SK-N-SH (cell line): ENCODE measurements around the gene SHISA4. TPM values are rescaled to one million over a fixed set of nuclear protein-coding genes. Genes with fewer than 3 reads are reported as not detected.

Experiments
- CTCF ChIA-PET: fragments of 300-600, 350-600 bp; formaldehyde crosslinking; extraction: SDS; loops from one replicate; lab custom pipeline; 2021; lab: Yijun Ruan, JAX
- POLR2A ChIA-PET: fragments of 350-600 bp; sonication (Branson Sonifier 250); formaldehyde crosslinking; extraction: SDS; loops from one replicate; lab custom pipeline; 2020; ENCODE audit warnings: antibody characterized with exemption, inconsistent platforms; lab: Yijun Ruan, JAX
- DNase-seq: peaks from one replicate; pipeline ENCODE4 v3.0.0; 2012
- H2AFZ ChIP-seq: fragments of 200-600 bp; sonication (generic); 2 replicates; pipeline ENCODE4 v1.8.1; 2016; ENCODE audit warnings: antibody characterized with exemption, mild to moderate bottlenecking, low read depth
- H3F3A ChIP-seq: fragments of 200-600 bp; sonication (generic); replicated peaks from 2 replicates; pipeline ENCODE3; 2016; ENCODE audit warnings: antibody characterized with exemption, mild to moderate bottlenecking; ENCODE audit not compliant: insufficient read depth
- H3K27ac ChIP-seq, 2 experiments: fragments of 200-500 bp in 1 of 2; fragments of 200-600 bp in 1 of 2; sonication (Bioruptor generic) in 1 of 2; sonication (generic), shearing (Covaris generic) in 1 of 2; 2 replicates each; pipeline versions ENCODE4 v1.5.1 to v1.6.1; 2014 to 2016; ENCODE audit warnings: low read depth in 2 of 2, inconsistent platforms in 1 of 2, low read length in 1 of 2, mild to moderate bottlenecking in 1 of 2, mixed read lengths in 1 of 2
- H3K27me3 ChIP-seq: fragments of 200-600 bp; sonication (generic), shearing (Covaris generic); 2 replicates; pipeline ENCODE4 v1.6.1; 2016; ENCODE audit warnings: mixed run types; ENCODE audit not compliant: insufficient read depth
- H3K36me3 ChIP-seq, 2 experiments: fragments of 200-500 bp in 1 of 2; fragments of 200-600 bp in 1 of 2; sonication (Bioruptor generic) in 1 of 2; sonication (generic) in 1 of 2; replicated peaks in 1 of 2; 2 replicates each; pipeline versions ENCODE3 to v1.5.1; 2014 to 2016; ENCODE audit warnings: low read length in 1 of 2, mild to moderate bottlenecking in 1 of 2; ENCODE audit not compliant: insufficient read depth in 2 of 2, control insufficient read depth in 1 of 2
- H3K4me1 ChIP-seq, 2 experiments: fragments of 200-500 bp in 1 of 2; fragments of 200-600 bp in 1 of 2; sonication (Bioruptor generic) in 1 of 2; sonication (generic), shearing (Covaris generic) in 1 of 2; 2 replicates each; pipeline versions ENCODE4 v1.5.1 to v1.6.1; 2014 to 2016; ENCODE audit warnings: low read depth in 1 of 2, low read length in 1 of 2, mixed run types in 1 of 2; ENCODE audit not compliant: insufficient read depth in 2 of 2, control insufficient read depth in 1 of 2
- H3K4me2 ChIP-seq: fragments of 200-600 bp; sonication (generic), shearing (Covaris generic); 2 replicates; pipeline ENCODE4 v1.6.1; 2017; ENCODE audit warnings: mixed run types
- H3K4me3 ChIP-seq, 2 experiments: fragments of 200-500 bp in 1 of 2; fragments of 200-600 bp in 1 of 2; sonication (Bioruptor generic) in 1 of 2; sonication (generic), shearing (Covaris generic) in 1 of 2; 2 replicates each; pipeline versions ENCODE4 v1.5.1 to v1.8.1; 2014 to 2016; ENCODE audit warnings: low read depth in 2 of 2, inconsistent platforms in 1 of 2, low read length in 1 of 2, mild to moderate bottlenecking in 1 of 2, mixed read lengths in 1 of 2, moderate library complexity in 1 of 2
- H3K79me2 ChIP-seq: fragments of 200-600 bp; sonication (generic); 2 replicates; pipeline ENCODE4 v1.8.1; 2017; ENCODE audit warnings: mild to moderate bottlenecking; ENCODE audit not compliant: insufficient read depth
- H3K9ac ChIP-seq: fragments of 200-600 bp; sonication (generic); 2 replicates; pipeline ENCODE4 v1.6.1; 2017; ENCODE audit warnings: mixed run types
- H3K9me2 ChIP-seq: fragments of 200-600 bp; sonication (generic); 2 replicates; pipeline ENCODE4 v1.6.1; 2017; ENCODE audit warnings: mixed run types
- H3K9me3 ChIP-seq: fragments of 200-600 bp; sonication (generic); 2 replicates; pipeline ENCODE4 v1.6.1; 2017; ENCODE audit warnings: mixed run types, mild to moderate bottlenecking, moderate library complexity
- H4K20me1 ChIP-seq: fragments of 200-600 bp; sonication (generic); 2 replicates; pipeline ENCODE4 v1.6.1; 2017; ENCODE audit warnings: mild to moderate bottlenecking, mixed run types; ENCODE audit not compliant: insufficient read depth
- CHD2 ChIP-seq: fragments of 150-350 bp; IDR thresholded peaks from 2 replicates; pipeline ENCODE4 v1.6.1; 2018; ENCODE audit warnings: low read length; ENCODE audit not compliant: partially characterized antibody
- ELF1 ChIP-seq: IDR thresholded peaks from 2 replicates; pipeline ENCODE4 v1.4.0; 2012
- EP300 ChIP-seq, 2 experiments: IDR thresholded peaks; 2 replicates each; pipeline versions ENCODE4 v1.4.0 to v1.6.1; 2012; ENCODE audit warnings: borderline replicate concordance in 1 of 2, low read depth in 1 of 2, low read length in 1 of 2
- EZH2phosphoT487 ChIP-seq: fragments of 200-600 bp; sonication (generic); IDR thresholded peaks from 2 replicates; pipeline ENCODE4 v1.6.1; 2017; ENCODE audit warnings: low read depth, mixed run types, mild to moderate bottlenecking, antibody characterized with exemption, moderate library complexity, borderline replicate concordance
- FOSL2 ChIP-seq: IDR thresholded peaks from 2 replicates; pipeline ENCODE4 v1.4.0; 2012; ENCODE audit warnings: low read depth, mild to moderate bottlenecking, moderate library complexity, borderline replicate concordance
- GABPA ChIP-seq: IDR thresholded peaks from 2 replicates; pipeline ENCODE4 v1.4.0; 2012; ENCODE audit warnings: low read depth, mild to moderate bottlenecking
- IRF3 ChIP-seq: fragments of 150-350 bp; IDR thresholded peaks from 2 replicates; pipeline ENCODE4 v1.6.1; 2016; ENCODE audit warnings: mild to moderate bottlenecking, low read depth, low read length
- MAX ChIP-seq: IDR thresholded peaks from 2 replicates; pipeline ENCODE4 v1.4.0; 2012; ENCODE audit warnings: low read depth
- MEF2A ChIP-seq: IDR thresholded peaks from 2 replicates; pipeline ENCODE4 v1.4.0; 2012; ENCODE audit warnings: low read depth, borderline replicate concordance
- MXI1 ChIP-seq: IDR thresholded peaks from 2 replicates; pipeline ENCODE4 v1.6.1; 2012; ENCODE audit warnings: mild to moderate bottlenecking, low read depth, low read length, improper control_type of control experiment
- RAD21 ChIP-seq: IDR thresholded peaks from 2 replicates; pipeline ENCODE4 v1.6.1; 2012; ENCODE audit warnings: mild to moderate bottlenecking, low read length
- RCOR1 ChIP-seq: fragments of 150-350 bp; IDR thresholded peaks from 2 replicates; pipeline ENCODE4 v1.6.1; 2017; ENCODE audit warnings: antibody characterized with exemption, low read length
- REST ChIP-seq: IDR thresholded peaks from 2 replicates; pipeline ENCODE4 v1.6.1; 2012; ENCODE audit warnings: mild to moderate bottlenecking, low read depth, low read length, moderate library complexity
- SMC3 ChIP-seq: IDR thresholded peaks from 2 replicates; pipeline ENCODE4 v1.6.1; 2012; ENCODE audit warnings: low read depth, low read length, improper control_type of control experiment
- TAF1 ChIP-seq: IDR thresholded peaks from 2 replicates; pipeline ENCODE4 v1.6.1; 2012; ENCODE audit warnings: low read depth, mild to moderate bottlenecking, low read length, moderate library complexity, borderline replicate concordance
- TCF12 ChIP-seq: IDR thresholded peaks from 2 replicates; pipeline ENCODE4 v1.4.0; 2012
- TEAD4 ChIP-seq: IDR thresholded peaks from 2 replicates; pipeline ENCODE4 v1.4.0; 2012; ENCODE audit warnings: mild to moderate bottlenecking, borderline replicate concordance; ENCODE audit not compliant: insufficient read depth
- USF1 ChIP-seq: IDR thresholded peaks from 2 replicates; pipeline ENCODE4 v1.4.0; 2012; ENCODE audit warnings: low read depth, borderline replicate concordance
- WGBS: methylation state at CpG from one replicate; pipeline ENCODE4 v1.1.6; 2017; ENCODE audit warnings: low lambda C conversion rate; 5-methylcytosine and 5-hydroxymethylcytosine counted together
- polyA plus RNA-seq, 3 experiments: library from polyadenylated mRNA; depleted of rRNA; stranded (reverse); fragments of >200 nt; gene quantifications; 2 replicates each; pipeline ENCODE4 v1.2.3, GENCODE V29; 2012

SHISA4 gene
- polyA plus RNA-seq, 1 of the 3 experiments (the other 2 are of a cell fraction): 42.1 TPM

GRCh38 chr1:201930803-201931202 lies 42.1 kb downstream of the SHISA4 start:
- WGBS: 66% methylated on average over 5 of the region's 5 CpGs
- H3K4me3 ChIP-seq: no peak overlapping the region
- no peaks in the 10 kb centered on the region for H3F3A ChIP-seq
- ChIA-PET CTCF (interaction anchor here (0.7 to 1.3 kb wide), 3 partner anchors 52 to 418 kb away, joined by 3 read pairs; no protein-coding TSS in a partner anchor), POLR2A (no interaction called here)
- no peaks in the 10 kb centered on the region for H3K36me3 ChIP-seq
- H3K27ac ChIP-seq: no peak overlapping the region
- no peak overlapping the region for H3K9ac ChIP-seq
- DNase-seq: no peak
- no peaks in the 10 kb centered on the region for H3K27me3 ChIP-seq
- H3K9me2 ChIP-seq: no peaks in the 10 kb centered on the region
- H3K9me3 ChIP-seq: no peaks in the 10 kb centered on the region
- no peak overlapping the region for H2AFZ ChIP-seq
- no peaks in the 10 kb centered on the region for H4K20me1 ChIP-seq
- TF ChIP-seq RCOR1: no peak
- no peak for TF ChIP-seq EP300 (IDR thresholded peaks at IDR 0.05; ENCODE audit: borderline replicate concordance in 1 of 2, low read depth in 1 of 2, low read length in 1 of 2)
- no peak for TF ChIP-seq MEF2A
- no peak for TF ChIP-seq TEAD4
- no peak for TF ChIP-seq RAD21
- no peak for TF ChIP-seq MXI1
- no peak for TF ChIP-seq REST
- TF ChIP-seq TCF12: no peak
- TF ChIP-seq IRF3: no peak
- H3K79me2 ChIP-seq: no peaks in the 10 kb centered on the region
- no peak overlapping the region for H3K4me2 ChIP-seq
- H3K4me1 ChIP-seq: no peaks in the 10 kb centered on the region; a peak in 1 of 4 replicates

GRCh38 chr1:201933840-201934430 lies 45.2 kb downstream of the SHISA4 start:
- DNase-seq: no peak
- H4K20me1 ChIP-seq: no peaks in the 10 kb centered on the region
- no peaks in the 10 kb centered on the region; a peak in 1 of 4 replicates for H3K4me1 ChIP-seq
- H3K79me2 ChIP-seq: no peaks in the 10 kb centered on the region
- H2AFZ ChIP-seq: no peak overlapping the region
- no peaks in the 10 kb centered on the region for H3K9me2 ChIP-seq
- no peaks in the 10 kb centered on the region for H3K36me3 ChIP-seq
- H3K4me3 ChIP-seq: no peak overlapping the region
- no peaks in the 10 kb centered on the region for H3K9me3 ChIP-seq
- H3K27ac ChIP-seq: no peak overlapping the region
- WGBS: 53% methylated on average over 5 of the region's 5 CpGs
- no peaks in the 10 kb centered on the region for H3K27me3 ChIP-seq
- ChIA-PET POLR2A (no interaction called here), CTCF (no interaction called here)
- no peak overlapping the region for H3K9ac ChIP-seq
- H3K4me2 ChIP-seq: no peak overlapping the region
- peaks cover 6% of the 10 kb centered on the region for H3F3A ChIP-seq
- no peak for TF ChIP-seq MEF2A
- TF ChIP-seq REST: no peak
- TF ChIP-seq EZH2phosphoT487: no peak
- TF ChIP-seq CHD2: no peak
- TF ChIP-seq FOSL2: no peak
- TF ChIP-seq TAF1: no peak
- TF ChIP-seq SMC3: no peak
- no peak for TF ChIP-seq GABPA
- no peak for TF ChIP-seq MXI1
- no peak for TF ChIP-seq MAX
- TF ChIP-seq TCF12: no peak
- TF ChIP-seq USF1: no peak
- no peak for TF ChIP-seq ELF1
